ENCODE measurements around the gene PPIH. TPM values are rescaled to one million over a fixed set of nuclear protein-coding genes. Genes with fewer than 3 reads are reported as not detected.

Gene PPIH
- total and polyA plus RNA-seq, 2 of the 13 experiments (the other 11 are each of a cell fraction or from before 2014, with no cell fraction given): 29.9 to 72.6 TPM

DNA sequence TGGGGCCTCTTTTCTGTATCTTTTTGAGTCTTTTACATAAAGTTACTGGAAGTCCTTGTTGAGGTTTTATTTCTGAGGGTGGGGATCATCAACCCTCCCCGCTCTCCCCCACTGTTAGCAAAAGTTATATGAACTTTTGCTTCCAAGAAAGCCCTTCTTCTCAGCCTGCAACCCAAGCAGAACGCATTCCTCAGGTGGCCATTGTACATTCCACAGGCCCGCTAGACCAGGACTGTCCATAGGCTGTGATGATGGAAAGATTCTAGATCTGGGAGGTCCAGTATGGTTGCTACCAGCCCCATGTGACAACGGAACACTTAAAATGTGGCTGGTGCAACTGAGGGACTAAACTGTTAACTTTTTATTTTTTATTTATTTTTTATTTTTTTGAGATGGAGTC, 12.2 kb downstream of the PPIH start:
- DNase-seq (ENCODE audit: low spot score) (no peak), FAIRE-seq (no peak), ATAC-seq (no peak)
- H3K36me3 ChIP-seq (replicated peaks in 1 of 2; ENCODE audit: control insufficient read depth in 1 of 2, insufficient read depth in 2 of 2, low read length in 2 of 2): peaks cover 15 to 50% of the 10 kb centered on the region in 2 experiments
- in situ Hi-C loops (cut with HindIII; ENCODE audit: extremely low pct_ligation_motif_present, low pct_unique_long_range_greater_than_20kb): no loop called here
- ChIA-PET POLR2A (interaction anchor here (4.6 kb wide), 1 partner anchor 12 kb away, joined by 17 read pairs; the partner anchor contains the start of gene YBX1), CTCF (ENCODE audit: low intra/inter-chr PET ratio, low total read pairs) (no interaction called here)
- 98% methylated on average over 4 of the region's 4 CpGs for WGBS (ENCODE audit: low lambda C conversion rate)
- H3K79me2 ChIP-seq (ENCODE audit: insufficient read depth, low read length): no peaks in the 10 kb centered on the region
- H4K20me1 ChIP-seq (ENCODE audit: insufficient read depth, low read length): no peaks in the 10 kb centered on the region
- H3K4me2 ChIP-seq (ENCODE audit: low read depth, low read length): no peak overlapping the region
- no peaks in the 10 kb centered on the region for H3K27me3 ChIP-seq (ENCODE audit: control insufficient read depth in 1 of 2, insufficient read depth in 2 of 2, low read length in 2 of 2)
- no peak overlapping the region for H3K9ac ChIP-seq (ENCODE audit: insufficient read depth, low read depth, low read length)
- H3K27ac ChIP-seq (ENCODE audit: extremely low read length, insufficient read depth, low read length): no peak overlapping the region
- H3K9me3 ChIP-seq (ENCODE audit: low read length): no peaks in the 10 kb centered on the region
- no peaks in the 10 kb centered on the region for H3K4me1 ChIP-seq (ENCODE audit: insufficient read depth, low read length)
- intact Hi-C loops (cut with micrococcal nuclease; ENCODE audit: unreplicated experiment): no loop called here
- no peak overlapping the region for H2AFZ ChIP-seq (ENCODE audit: low read length)
- no TSS peak for BruUV-seq (replicated peaks)
- H3K4me3 ChIP-seq (replicated peaks in 1 of 3; ENCODE audit: insufficient read depth in 1 of 3, low read depth in 2 of 3, low read length in 3 of 3): no peak overlapping the region
- TF ChIP-seq ZNF367 (CRISPR knock-in tag; IDR thresholded peaks at IDR 0.05; ENCODE audit: borderline replicate concordance) (no peak), ZBTB43 (CRISPR knock-in tag; conservative IDR thresholded peaks at IDR 0.05) (no peak), ZFP37 (CRISPR knock-in tag; IDR thresholded peaks at IDR 0.05; ENCODE audit: borderline replicate concordance) (no peak), FOXK1 (CRISPR knock-in tag; IDR thresholded peaks at IDR 0.05; ENCODE audit: borderline replicate concordance, low read depth) (no peak), MED13 (CRISPR knock-in tag; IDR thresholded peaks at IDR 0.05) (no peak), HIVEP1 (CRISPR knock-in tag; IDR thresholded peaks at IDR 0.05) (no peak), ZNF512 (CRISPR knock-in tag; IDR thresholded peaks at IDR 0.05) (no peak), ETV5 (CRISPR knock-in tag; IDR thresholded peaks at IDR 0.05; ENCODE audit: borderline replicate concordance) (no peak), ZNF362 (CRISPR knock-in tag; IDR thresholded peaks at IDR 0.05; ENCODE audit: borderline replicate concordance) (no peak), ZNF773 (CRISPR knock-in tag; IDR thresholded peaks at IDR 0.05; ENCODE audit: borderline replicate concordance) (no peak), ZNF234 (CRISPR knock-in tag; conservative IDR thresholded peaks at IDR 0.05) (no peak)
- TF ChIP-seq, protein P1, sequence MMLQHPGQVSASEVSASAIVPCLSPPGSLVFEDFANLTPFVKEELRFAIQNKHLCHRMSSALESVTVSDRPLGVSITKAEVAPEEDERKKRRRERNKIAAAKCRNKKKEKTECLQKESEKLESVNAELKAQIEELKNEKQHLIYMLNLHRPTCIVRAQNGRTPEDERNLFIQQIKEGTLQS (CRISPR knock-in tag; IDR thresholded peaks at IDR 0.05): no peak
- TF ChIP-seq, protein P2, sequence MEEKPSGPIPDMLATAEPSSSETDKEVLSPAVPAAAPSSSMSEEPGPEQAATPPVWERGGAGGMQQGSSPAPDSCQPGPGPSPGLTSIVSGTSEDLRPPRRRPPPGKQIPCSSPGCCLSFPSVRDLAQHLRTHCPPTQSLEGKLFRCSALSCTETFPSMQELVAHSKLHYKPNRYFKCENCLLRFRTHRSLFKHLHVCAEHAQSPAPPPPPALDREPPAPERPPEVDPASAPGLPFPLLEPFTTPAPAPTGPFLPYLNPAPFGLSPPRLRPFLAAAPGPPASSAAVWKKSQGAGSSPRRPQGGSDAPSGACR (CRISPR knock-in tag; IDR thresholded peaks at IDR 0.05): no peak
- TF ChIP-seq, protein P3, sequence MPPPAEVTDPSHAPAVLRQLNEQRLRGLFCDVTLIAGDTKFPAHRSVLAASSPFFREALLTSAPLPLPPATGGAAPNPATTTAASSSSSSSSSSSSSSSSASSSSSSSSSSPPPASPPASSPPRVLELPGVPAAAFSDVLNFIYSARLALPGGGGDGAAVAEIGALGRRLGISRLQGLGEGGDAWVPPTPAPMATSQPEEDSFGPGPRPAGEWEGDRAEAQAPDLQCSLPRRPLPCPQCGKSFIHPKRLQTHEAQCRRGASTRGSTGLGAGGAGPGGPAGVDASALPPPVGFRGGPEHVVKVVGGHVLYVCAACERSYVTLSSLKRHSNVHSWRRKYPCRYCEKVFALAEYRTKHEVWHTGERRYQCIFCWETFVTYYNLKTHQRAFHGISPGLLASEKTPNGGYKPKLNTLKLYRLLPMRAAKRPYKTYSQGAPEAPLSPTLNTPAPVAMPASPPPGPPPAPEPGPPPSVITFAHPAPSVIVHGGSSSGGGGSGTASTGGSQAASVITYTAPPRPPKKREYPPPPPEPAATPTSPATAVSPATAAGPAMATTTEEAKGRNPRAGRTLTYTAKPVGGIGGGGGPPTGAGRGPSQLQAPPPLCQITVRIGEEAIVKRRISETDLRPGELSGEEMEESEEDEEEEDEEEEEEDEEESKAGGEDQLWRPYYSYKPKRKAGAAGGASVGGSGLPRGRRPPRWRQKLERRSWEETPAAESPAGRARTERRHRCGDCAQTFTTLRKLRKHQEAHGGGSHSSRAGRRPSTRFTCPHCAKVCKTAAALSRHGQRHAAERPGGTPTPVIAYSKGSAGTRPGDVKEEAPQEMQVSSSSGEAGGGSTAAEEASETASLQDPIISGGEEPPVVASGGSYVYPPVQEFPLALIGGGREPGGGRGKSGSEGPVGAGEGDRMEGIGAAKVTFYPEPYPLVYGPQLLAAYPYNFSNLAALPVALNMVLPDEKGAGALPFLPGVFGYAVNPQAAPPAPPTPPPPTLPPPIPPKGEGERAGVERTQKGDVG (CRISPR knock-in tag; IDR thresholded peaks at IDR 0.05; ENCODE audit: borderline replicate concordance): no peak
